Stomach smooth muscle (tissue), 2 donors: ENCODE results near the gene CTNNA2.
"Not testable (repeated sequence)": the region's sequence is repeated elsewhere in the genome, so short reads cannot be mapped to it uniquely, and the experiment has no call there.

Experiments used
- H3K27ac ChIP-seq: one replicate; pipeline ENCODE4 v1.7.0; 2013; ENCODE audit warnings: mild to moderate bottlenecking, low read length, inconsistent platforms
- H3K27me3 ChIP-seq, 2 donors: one replicate each; pipeline ENCODE4 v1.7.0; 2013; ENCODE audit warnings: low read length in 2 of 2; ENCODE audit not compliant: insufficient read depth in 2 of 2, control insufficient read depth in 1 of 2
- H3K36me3 ChIP-seq, 2 donors: one replicate each; pipeline ENCODE4 v1.7.0; 2013; ENCODE audit warnings: low read length in 2 of 2; ENCODE audit not compliant: control insufficient read depth in 2 of 2, insufficient read depth in 2 of 2
- H3K4me1 ChIP-seq: one replicate; pipeline ENCODE4 v1.7.0; 2013; ENCODE audit warnings: low read length; ENCODE audit not compliant: control insufficient read depth, insufficient read depth
- H3K4me3 ChIP-seq, 2 donors: one replicate each; pipeline ENCODE4 v1.7.0; 2013; ENCODE audit warnings: low read length in 2 of 2
- H3K9ac ChIP-seq, 2 donors: one replicate each; pipeline ENCODE4 v1.7.0; 2013; ENCODE audit warnings: low read length in 2 of 2, mild to moderate bottlenecking in 1 of 2
- H3K9me3 ChIP-seq, 2 donors: one replicate each; pipeline ENCODE4 v1.7.0; 2013; ENCODE audit warnings: low read length in 2 of 2; ENCODE audit not compliant: control insufficient read depth in 2 of 2
- donor health status: healthy.
- donor health status: Pancreatic carcinoma.

Gene CTNNA2

GRCh38 chr2:80071941-80072340 is 559.1 kb downstream of the CTNNA2 start:
- H3K4me3 ChIP-seq = no peak overlapping the region
- no peaks in the 10 kb centered on the region for H3K27me3 ChIP-seq
- H3K4me1 ChIP-seq = no peaks in the 10 kb centered on the region
- no peaks in the 10 kb centered on the region for H3K36me3 ChIP-seq
- H3K9me3 ChIP-seq = no peaks in the 10 kb centered on the region
- no peak overlapping the region for H3K9ac ChIP-seq
- H3K27ac ChIP-seq = no peak overlapping the region

- H3K4me1 ChIP-seq = no peaks in the 10 kb centered on the region
- no peak overlapping the region for H3K27ac ChIP-seq
- H3K4me3 ChIP-seq = no peak overlapping the region
Measured at GRCh38 chr2:80073134-80073561, 560.3 kb downstream of the CTNNA2 start.

GRCh38 chr2:80074321-80075070 is 561.6 kb downstream of the CTNNA2 start:
- no peaks in the 10 kb centered on the region for H3K27me3 ChIP-seq
- H3K36me3 ChIP-seq = no peaks in the 10 kb centered on the region
- no peak overlapping the region for H3K9ac ChIP-seq
- no peak overlapping the region for H3K27ac ChIP-seq
- no peak overlapping the region for H3K4me3 ChIP-seq
- H3K9me3 ChIP-seq = peaks cover 0 to 2% of the 10 kb centered on the region in 2 donors
- no peaks in the 10 kb centered on the region for H3K4me1 ChIP-seq

More at GRCh38 chr2:80073134-80073561, 560.3 kb downstream of the CTNNA2 start:
- H3K9me3 ChIP-seq = no peaks in the 10 kb centered on the region
- no peak overlapping the region for H3K9ac ChIP-seq
- H3K36me3 ChIP-seq = no peaks in the 10 kb centered on the region
- H3K27me3 ChIP-seq = no peaks in the 10 kb centered on the region

GRCh38 chr2:80075719-80076118 is 562.9 kb downstream of the CTNNA2 start:
- no peaks in the 10 kb centered on the region for H3K4me1 ChIP-seq
- H3K36me3 ChIP-seq = no peaks in the 10 kb centered on the region
- H3K4me3 ChIP-seq = no peak overlapping the region
- H3K9ac ChIP-seq = no peak overlapping the region
- no peak overlapping the region for H3K27ac ChIP-seq
- H3K27me3 ChIP-seq = no peaks in the 10 kb centered on the region
- H3K9me3 ChIP-seq = peaks cover 0 to 2% of the 10 kb centered on the region in 2 donors

GRCh38 chr2:80078290-80079036 is 565.6 kb downstream of the CTNNA2 start:
- no peak overlapping the region for H3K27ac ChIP-seq
- H3K4me3 ChIP-seq = no peak overlapping the region
- no peaks in the 10 kb centered on the region for H3K27me3 ChIP-seq
- no peaks in the 10 kb centered on the region for H3K4me1 ChIP-seq
- no peak overlapping the region for H3K9ac ChIP-seq
- no peaks in the 10 kb centered on the region for H3K36me3 ChIP-seq
- peaks cover 0 to 2% of the 10 kb centered on the region in 2 donors for H3K9me3 ChIP-seq

- no peaks in the 10 kb centered on the region for H3K4me1 ChIP-seq
- no peak overlapping the region for H3K27ac ChIP-seq
- no peak overlapping the region for H3K9ac ChIP-seq
- H3K9me3 ChIP-seq = peaks cover 0 to 2% of the 10 kb centered on the region in 2 donors
- no peak overlapping the region for H3K4me3 ChIP-seq
- no peaks in the 10 kb centered on the region for H3K27me3 ChIP-seq
- H3K36me3 ChIP-seq = no peaks in the 10 kb centered on the region
Measured at GRCh38 chr2:80080957-80081356, 568.1 kb downstream of the CTNNA2 start.

GRCh38 chr2:80086831-80087230 is 574.0 kb downstream of the CTNNA2 start:
- no peaks in the 10 kb centered on the region for H3K4me1 ChIP-seq
- H3K9ac ChIP-seq = no peak overlapping the region
- H3K36me3 ChIP-seq = no peaks in the 10 kb centered on the region
- no peak overlapping the region for H3K4me3 ChIP-seq
- H3K27me3 ChIP-seq = no peaks in the 10 kb centered on the region
- no peaks in the 10 kb centered on the region for H3K9me3 ChIP-seq
- no peak overlapping the region for H3K27ac ChIP-seq

GRCh38 chr2:80091237-80091636 is 578.4 kb downstream of the CTNNA2 start:
- Histone ChIP-seq H3K36me3 (no peaks in the 10 kb centered on the region), H3K9me3 (no peaks in the 10 kb centered on the region), H3K4me1 (no peaks in the 10 kb centered on the region), H3K4me3 (no peak overlapping the region), H3K27ac (no peak overlapping the region), H3K27me3 (no peaks in the 10 kb centered on the region), H3K9ac (no peak overlapping the region)

GRCh38 chr2:80092474-80092873 is 579.6 kb downstream of the CTNNA2 start:
- Histone ChIP-seq H3K4me3 (no peak overlapping the region), H3K27ac (no peak overlapping the region), H3K36me3 (no peaks in the 10 kb centered on the region), H3K9me3 (no peaks in the 10 kb centered on the region), H3K9ac (no peak overlapping the region), H3K4me1 (no peaks in the 10 kb centered on the region), H3K27me3 (no peaks in the 10 kb centered on the region)

GRCh38 chr2:80098503-80098902 is 585.7 kb downstream of the CTNNA2 start:
- H3K9ac ChIP-seq, H3K4me3 ChIP-seq, H3K27me3 ChIP-seq, H3K36me3 ChIP-seq, H3K4me1 ChIP-seq, H3K27ac ChIP-seq, H3K9me3 ChIP-seq: not testable (repeated sequence)

- H3K9ac ChIP-seq = no peak overlapping the region
- no peaks in the 10 kb centered on the region for H3K36me3 ChIP-seq
- H3K4me1 ChIP-seq = no peaks in the 10 kb centered on the region
- no peak overlapping the region for H3K4me3 ChIP-seq
- H3K9me3 ChIP-seq = no peaks in the 10 kb centered on the region
- no peak overlapping the region for H3K27ac ChIP-seq
- no peaks in the 10 kb centered on the region for H3K27me3 ChIP-seq
Measured at GRCh38 chr2:80102026-80102425, 589.2 kb downstream of the CTNNA2 start.
